Activated CD4-positive, alpha-beta T cell treated with anti-CD3 and anti-CD28 coated beads, Interleukin-2, amount 10 ng/mL, durations not matched to agents 24 days and 14 days (primary cell): ENCODE measurements around the gene TCEANC. TPM values are rescaled to one million over a fixed set of nuclear protein-coding genes. Genes with fewer than 3 reads are reported as not detected.

Experiments used
- DNase-seq: peaks from one replicate; pipeline ENCODE4 v3.0.0; 2022
- H3K27ac Mint-ChIP-seq: one replicate; pipeline ENCODE4 v1.8.0; 2022; ENCODE audit warnings: mild to moderate bottlenecking, mixed read lengths
- H3K27me3 Mint-ChIP-seq: one replicate; pipeline ENCODE4 v1.8.0; 2022; ENCODE audit warnings: mixed read lengths
- H3K36me3 Mint-ChIP-seq: one replicate; pipeline ENCODE4 v1.8.0; 2022; ENCODE audit warnings: low read depth, mild to moderate bottlenecking, mixed read lengths
- H3K4me1 Mint-ChIP-seq: one replicate; pipeline ENCODE4 v1.8.0; 2021; ENCODE audit warnings: mixed read lengths
- H3K4me3 Mint-ChIP-seq: one replicate; pipeline ENCODE4 v1.8.0; 2022; ENCODE audit warnings: mild to moderate bottlenecking, moderate library complexity, mixed read lengths
- H3K9me3 Mint-ChIP-seq: one replicate; pipeline ENCODE4 v1.8.0; 2021; ENCODE audit warnings: mixed read lengths
- intact Hi-C: fragments of 100-400 bp; cut with micrococcal nuclease; formaldehyde crosslinking; loops from one replicate; pipeline ENCODE4 v1.15.1; 2023
- total RNA-seq: library from RNA; stranded (reverse); gene quantifications from 2 replicates; pipeline ENCODE4 v1.2.3, GENCODE V29; 2022

TCEANC gene
- total RNA-seq, 1 donor from 2014 or later: 4.2 TPM

- no peak overlapping the region for H3K27ac Mint-ChIP-seq
- peaks cover 13% of the 10 kb centered on the region for H3K36me3 Mint-ChIP-seq
- no peaks in the 10 kb centered on the region for H3K27me3 Mint-ChIP-seq
- intact Hi-C loops: no loop called here
- peaks cover 14% of the 10 kb centered on the region for H3K4me1 Mint-ChIP-seq
- H3K4me3 Mint-ChIP-seq: no peak overlapping the region
- no peak for DNase-seq
- H3K9me3 Mint-ChIP-seq: no peaks in the 10 kb centered on the region
These were observed 50.2 kb downstream of the TCEANC start for GRCh38 chrX:13703135-13703534.

- no peaks in the 10 kb centered on the region for H3K27me3 Mint-ChIP-seq
- peaks cover 14% of the 10 kb centered on the region for H3K4me1 Mint-ChIP-seq
- H3K27ac Mint-ChIP-seq: no peak overlapping the region
- H3K4me3 Mint-ChIP-seq: no peak overlapping the region
- no peaks in the 10 kb centered on the region for H3K9me3 Mint-ChIP-seq
- peaks cover 15% of the 10 kb centered on the region for H3K36me3 Mint-ChIP-seq
- DNase-seq: no peak
- intact Hi-C loops: no loop called here
These were observed 50.6 kb downstream of the TCEANC start for GRCh38 chrX:13703589-13703988.

- Mint-ChIP-seq H3K27ac (no peak overlapping the region), H3K9me3 (no peaks in the 10 kb centered on the region), H3K27me3 (no peaks in the 10 kb centered on the region), H3K4me1 (peaks cover 3% of the 10 kb centered on the region), H3K4me3 (no peak overlapping the region), H3K36me3 (peaks cover 41% of the 10 kb centered on the region)
- DNase-seq: no peak
- intact Hi-C loops: no loop called here
These were observed 58.2 kb downstream of the TCEANC start for GRCh38 chrX:13711141-13711540.

Other genes starting within 250 kb of the TCEANC start
- 1.7 and 2.2 TPM in 2 replicates for gene EGFL6, start 83.5 kb upstream of the TCEANC start, total RNA-seq
- gene RAB9A, start 36.0 kb downstream of the TCEANC start, total RNA-seq: 9.2 and 10.8 TPM in 2 replicates
- 13.6 and 15.4 TPM in 2 replicates for gene TRAPPC2, start 81.5 kb downstream of the TCEANC start, total RNA-seq
- gene OFD1, start 81.6 kb downstream of the TCEANC start, total RNA-seq: 18.3 and 19.3 TPM in 2 replicates
- gene GPM6B, start 164.0 kb downstream of the TCEANC start, total RNA-seq: 0.14 TPM in 1 of 2 replicates, not detected in the other